Measurements from ENCODE around the gene PTRH1.

Gene PTRH1

DNA sequence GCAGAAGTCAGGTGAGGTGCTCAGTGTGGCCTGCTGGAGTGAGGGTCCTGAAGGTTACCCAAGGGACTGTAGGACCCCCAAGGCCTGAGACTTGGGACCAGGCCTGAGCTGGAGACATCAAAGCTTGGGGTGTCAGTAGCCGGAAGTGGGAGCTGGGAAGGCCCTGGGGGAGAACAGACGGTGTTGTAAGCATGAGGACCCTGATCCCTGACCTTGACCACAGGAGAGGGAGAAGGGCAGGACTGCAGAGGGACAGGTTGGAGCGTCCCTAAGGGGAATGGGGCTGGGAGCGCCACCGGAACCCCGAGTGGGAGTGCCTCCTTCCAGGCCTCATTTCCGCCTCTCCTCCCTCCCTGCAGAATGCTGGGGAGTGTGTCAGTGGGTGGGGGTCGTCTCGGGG is 949 bp upstream of the PTRH1 start:
- DNase-seq = no peak

DNA sequence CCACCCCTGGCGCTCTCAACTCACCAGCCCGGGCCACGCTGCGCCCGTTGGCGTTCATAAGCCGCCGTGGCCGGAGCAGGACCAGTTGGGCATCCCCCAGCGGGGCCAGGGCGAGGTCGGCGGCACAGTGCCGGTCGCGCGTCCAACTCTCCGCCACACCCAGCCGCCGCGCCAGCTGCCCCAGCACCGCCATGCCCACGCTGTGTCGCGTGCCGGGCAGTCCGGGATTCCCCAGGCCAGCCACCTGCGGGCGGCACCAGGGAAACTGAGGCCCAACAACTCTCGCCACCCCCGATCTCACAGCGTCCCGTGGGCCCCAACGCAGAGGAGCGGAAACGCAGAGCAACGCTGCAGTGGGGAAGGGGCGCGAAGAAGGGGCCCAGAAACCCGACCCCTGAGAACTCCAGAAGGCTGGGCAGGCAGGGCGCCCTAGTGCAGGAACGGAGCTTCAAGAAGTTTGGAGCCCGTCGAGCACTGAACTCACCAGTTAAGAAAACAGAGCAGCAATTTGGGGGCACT is 453 bp downstream of the PTRH1 start:
- DNase-seq = peak; percentile 23

DNA sequence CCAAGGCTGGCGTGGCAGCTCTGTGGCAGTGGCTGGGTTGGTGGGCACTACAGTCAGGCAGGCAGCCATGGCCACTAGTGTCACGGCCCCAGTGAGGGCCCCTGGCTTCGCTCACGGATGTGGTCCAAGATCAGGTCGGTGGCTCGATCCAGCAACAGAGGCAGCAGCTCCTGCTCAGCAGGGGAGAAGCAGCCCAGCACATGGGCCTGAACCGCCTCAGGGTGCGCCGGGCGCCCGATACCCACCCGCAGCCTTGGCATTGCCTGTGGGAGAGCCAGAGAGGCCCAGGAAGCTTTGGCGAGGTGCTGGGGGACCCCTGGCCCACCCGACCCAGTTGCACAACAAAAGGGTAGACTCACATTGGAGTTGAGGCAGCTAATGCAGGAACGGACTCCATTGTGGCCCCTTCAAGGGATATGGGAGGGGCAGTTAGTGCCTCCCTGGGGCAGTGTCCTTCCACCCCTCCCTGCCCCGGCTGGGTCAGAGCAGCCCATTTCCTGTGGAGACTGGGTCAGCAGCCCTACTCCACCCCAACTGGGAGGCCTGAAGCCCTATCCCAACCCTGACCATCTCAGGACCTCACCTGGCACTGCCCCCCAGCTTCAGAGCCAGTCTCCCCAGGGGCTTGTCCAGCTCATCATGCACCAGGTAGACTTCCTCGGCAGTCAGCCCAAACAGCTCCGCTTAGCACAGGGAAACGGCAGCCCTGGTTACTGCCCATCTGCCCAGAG is 1.3 kb downstream of the PTRH1 start:
- DNase-seq = no peak

DNA sequence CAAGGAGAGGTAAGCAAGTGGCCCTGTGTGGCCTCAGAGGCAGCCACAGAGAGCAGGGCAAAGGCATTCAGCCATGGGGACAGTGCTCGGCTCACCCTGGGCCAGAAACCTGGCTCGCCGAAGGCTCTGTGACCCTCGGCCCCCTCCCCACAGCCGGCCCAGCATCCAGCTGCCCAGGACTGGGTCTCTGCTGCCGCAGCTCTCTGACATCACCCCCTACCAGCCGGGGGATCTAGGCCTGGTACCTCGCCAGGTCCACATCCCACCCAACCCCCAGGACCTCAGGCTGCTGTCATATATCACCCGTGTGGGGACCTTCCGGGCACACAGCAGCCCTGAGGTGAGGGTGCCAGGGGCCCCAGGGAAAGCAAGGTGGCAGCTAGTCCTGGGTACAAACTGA is 2.6 kb downstream of the PTRH1 start:
- no peak for DNase-seq

DNA sequence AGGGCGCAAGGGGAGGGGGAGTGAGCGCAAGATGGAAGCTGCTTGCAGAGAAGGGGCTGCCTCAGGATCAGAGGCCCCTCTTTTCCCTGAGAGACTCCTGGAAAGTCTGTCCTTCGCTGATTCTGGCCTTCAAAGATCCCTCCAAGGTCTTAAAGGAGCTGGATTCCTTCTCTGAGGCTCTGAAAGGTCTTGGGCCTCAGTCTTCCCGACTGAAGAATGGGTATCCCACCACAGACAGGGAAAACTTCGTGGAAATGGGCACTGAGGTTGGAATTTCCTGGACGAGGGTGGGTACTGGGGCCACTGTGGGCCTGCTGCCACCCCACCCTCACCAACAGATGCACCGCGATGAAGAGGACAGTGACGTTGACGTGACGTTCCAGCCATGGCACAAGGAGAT is 3.1 kb downstream of the PTRH1 start:
- DNase-seq = no peak

DNA sequence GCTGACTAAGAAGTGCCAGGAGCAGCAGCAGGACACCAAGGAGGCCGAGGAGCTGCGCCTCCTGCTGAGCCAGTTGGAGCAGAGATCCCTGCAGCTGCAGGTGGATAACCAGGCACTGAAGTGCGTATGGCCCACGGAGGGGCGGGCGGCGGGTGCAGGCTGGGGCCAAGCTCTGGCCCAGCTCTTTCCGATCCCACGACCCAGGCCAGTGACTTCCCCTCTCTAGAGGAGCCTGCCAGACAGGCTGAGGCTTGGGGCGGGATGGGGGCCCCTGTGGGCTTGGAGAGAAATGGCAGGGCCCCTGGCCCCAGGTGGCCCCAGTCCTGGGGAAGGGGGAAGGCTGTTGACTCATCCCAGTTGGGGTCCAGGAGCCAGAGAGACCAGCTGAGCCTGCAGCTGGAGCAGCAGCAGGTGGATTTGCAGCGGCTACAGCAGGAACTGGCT is 3.6 kb downstream of the PTRH1 start:
- no peak for DNase-seq

DNA sequence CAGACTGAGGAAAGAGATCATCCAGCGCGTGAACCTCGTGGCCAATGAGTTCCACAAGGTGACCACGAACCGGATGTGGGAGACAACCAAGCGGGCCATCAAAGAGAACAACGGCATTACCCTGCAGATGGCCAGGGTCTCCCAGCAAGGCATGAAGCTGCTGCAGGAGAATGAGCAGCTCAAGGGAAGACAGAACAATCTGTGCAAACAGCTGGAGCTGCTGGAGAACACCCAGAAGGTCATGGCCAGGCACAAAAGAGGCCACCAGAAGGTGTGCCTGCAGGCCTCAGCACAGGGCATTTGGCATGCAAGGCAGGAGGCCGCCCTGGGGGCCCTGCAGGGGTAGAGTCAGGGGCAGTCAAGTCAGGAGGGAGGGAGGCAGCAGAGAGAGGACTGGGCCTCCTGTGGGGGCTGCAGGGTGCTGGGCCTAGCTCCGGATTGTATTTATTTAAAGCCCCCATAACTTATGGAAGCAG is 4.2 kb downstream of the PTRH1 start:
- no peak for DNase-seq

DNA sequence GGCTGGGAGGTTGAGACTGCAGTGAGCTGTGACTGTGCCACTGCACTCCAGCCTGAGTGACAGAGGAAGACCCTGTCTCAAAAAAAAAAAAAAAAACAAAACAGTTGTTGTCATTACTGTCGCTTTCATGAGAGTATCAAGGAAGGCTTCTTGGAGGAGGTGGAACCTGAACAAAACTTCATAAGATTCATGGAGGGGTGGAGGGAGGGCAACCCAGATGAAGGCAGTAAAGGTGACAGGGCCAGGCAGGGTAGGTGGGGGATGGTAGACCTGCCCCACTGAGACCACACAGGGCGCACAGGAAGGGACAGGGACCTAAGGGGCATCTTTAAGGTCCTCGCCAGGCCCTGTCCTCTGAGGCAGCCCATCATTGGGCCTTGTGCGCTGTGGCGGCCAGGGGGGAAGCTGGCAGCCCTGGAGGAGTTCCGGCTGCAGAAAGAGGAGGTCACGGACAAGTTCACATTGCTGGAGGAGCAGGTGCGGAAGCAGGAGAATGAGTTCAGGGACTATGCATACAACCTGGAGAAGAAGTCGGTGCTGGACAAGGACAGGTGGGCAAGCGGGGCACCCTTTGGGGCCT is 5.2 kb downstream of the PTRH1 start:
- DNase-seq = no peak

DNA sequence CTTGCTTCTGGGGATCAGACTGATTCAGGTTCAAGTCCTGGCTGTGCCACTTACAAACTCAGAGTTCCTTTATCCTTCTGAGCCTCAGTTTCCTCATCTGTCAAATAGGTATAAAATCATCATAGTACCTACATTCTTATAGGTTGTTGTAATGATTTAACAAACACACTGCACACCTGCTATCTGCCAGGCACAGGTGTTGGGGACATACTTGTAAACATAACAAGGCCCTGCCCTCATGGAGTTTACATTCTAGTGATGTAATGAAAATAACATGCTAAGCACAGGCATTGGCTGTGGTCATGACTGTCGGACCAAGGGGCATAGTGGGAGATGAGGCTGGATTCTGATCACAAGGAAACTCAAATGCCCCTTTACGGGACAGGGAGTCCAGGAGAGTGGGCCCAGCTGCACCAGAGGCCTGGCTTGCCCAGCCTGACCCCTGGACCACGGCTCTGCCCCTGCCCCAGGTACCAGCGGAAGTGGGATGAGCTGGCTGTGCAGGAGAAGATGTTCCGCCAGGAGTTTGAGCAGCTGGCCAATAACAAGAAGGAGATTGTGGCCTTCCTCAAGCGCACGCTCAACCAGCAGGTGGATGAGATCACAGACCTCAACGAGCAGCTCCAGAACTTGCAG is 6.4 kb downstream of the PTRH1 start:
- no peak for DNase-seq

DNA sequence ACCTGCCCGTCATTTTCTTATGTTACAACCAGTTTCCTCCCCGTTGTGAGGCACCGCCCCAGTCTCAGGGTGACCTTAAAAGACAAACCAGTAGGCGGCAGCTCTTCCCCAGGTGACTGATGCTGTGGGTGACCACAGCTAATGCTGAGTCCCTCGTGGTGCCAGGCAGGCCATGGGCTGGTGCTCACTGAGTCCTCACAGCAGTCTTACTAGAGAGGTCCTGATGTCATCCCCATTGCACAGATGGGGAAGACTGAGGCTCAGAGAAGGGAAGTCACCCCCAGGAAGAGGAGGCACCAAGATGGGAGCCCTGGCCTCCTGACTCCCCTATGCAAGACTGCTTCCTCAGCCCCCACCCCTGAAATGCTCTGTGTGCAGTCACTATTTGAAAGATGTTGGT is 7.7 kb downstream of the PTRH1 start:
- no peak for DNase-seq

DNA sequence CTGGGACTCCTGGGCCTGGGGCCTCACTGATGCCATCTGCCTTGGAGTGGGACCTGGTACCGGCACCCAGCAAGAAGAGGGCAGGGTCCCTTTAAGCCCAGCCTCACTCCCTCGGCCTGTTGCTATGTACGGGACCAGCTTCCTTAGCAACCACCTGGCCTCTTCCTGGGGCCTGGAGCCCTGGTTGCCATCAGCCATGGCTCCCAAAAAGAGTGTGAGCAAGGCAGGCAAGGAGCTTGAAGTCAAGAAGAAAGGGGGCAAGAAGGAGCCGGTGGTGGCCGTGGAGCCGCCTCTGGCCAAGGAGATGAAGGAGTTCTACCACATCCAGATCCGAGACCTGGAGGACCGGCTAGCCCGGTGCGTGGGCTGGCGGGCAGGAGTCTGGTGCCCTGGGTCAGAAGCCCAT is 8.6 kb downstream of the PTRH1 start, which contains the start of gene CFAP157:
Gene CFAP157, plus strand, starts transcription at position 153 of the 406 bp plus-strand sequence. Its CDS starts 44 bp downstream, at position 197.
- peak; percentile 19 for DNase-seq

DNA sequence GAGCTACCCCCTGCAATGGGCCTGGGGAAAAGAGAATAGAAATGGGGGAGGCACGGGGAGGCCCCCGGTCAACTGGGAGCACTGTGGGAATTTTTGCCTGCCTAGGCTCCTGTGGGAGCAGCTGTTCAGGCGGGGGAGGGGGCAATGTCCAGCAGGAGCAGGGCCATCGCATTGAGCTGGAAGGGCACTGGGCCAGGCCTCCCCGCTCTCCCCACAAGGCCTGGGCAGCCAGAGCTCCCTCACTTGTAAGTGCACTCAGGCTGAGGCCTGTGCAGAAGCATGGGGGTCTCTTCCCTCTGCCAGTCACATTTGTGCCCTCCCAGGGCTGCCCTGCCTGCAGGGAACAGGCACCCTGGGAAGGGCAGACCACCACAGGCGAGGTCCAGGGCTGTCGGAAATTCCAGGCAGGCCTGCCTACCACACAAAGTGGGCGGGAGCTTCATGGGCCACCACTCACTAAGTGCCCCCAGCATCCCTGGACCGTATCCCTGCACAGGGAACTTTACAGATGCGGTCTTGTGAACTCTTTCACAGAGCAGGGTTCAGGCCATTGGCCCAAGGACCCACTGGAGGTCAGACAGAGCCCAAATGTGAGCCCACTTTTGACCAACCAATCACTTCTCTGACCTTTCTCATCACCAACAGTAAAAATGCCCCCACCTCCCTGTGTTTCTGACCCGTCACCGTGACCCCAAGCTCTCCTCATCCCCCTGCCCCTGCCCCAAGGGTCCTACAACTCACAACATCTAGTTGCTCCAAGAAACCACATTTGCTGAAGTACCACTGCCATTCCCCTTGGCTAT is 9.7 kb downstream of the PTRH1 start:
- DNase-seq = no peak

DNA sequence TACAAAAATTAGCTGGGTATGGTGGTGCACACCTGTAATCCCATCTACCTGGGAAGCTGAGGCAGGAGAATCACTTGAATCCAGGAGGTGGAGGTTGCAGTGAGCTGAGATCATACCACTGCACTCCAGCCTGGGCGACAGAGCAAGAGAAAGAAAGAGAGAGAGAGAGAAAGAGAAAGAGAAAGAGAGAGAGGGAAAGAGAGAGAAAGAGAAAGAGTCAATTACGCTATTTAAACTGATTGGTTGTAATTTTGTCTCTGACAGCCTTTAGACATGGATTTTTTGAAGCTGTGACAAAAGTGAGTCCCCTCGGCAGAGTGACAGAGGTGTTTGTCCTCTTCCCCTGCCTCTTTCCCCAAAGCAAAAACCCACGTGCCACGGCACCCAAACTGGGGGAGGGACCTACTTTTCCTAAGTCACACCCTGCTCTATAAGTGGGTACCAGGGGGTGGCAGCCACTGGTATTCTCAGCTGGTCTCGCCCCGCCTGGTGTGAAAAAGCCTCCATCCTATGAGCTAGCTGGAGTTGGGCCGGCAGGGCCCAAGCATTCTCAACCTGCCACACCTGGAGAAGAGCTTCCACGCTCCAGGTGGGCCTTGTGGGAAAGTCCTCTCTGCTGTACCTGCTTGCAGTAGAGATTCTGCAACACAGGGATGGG is 12.0 kb downstream of the PTRH1 start:
- no peak for DNase-seq

DNA sequence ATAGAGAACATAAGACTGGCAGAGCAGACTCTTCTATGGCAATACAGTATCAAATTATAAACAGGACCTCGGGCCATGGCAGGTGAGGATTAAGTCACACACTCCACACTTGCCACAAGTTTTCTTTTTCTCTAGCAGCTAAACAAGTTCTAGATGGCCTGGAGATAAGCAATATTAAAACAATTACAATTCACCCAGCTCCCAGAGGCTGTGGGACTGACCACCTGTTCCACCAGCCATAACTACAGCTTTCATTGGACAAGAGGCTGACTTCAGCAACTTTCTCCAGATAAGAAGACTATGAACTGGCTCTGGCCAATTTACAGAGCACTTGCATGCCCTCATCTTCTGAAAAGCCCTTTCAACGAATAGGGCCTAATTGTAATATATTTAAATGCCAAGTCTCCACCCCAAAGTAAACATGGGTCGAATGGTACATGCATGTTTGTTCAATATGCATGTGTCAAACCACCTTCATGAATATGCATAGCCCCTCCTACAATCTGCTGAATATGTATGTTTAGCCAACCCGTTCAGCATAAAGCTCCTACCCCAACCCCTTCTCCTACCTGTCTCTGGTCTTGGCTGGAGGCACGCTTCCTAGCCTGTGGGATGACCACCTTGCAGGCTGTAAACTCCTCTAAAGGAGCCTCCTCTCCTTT is 14.7 kb downstream of the PTRH1 start:
- no peak for DNase-seq

DNA sequence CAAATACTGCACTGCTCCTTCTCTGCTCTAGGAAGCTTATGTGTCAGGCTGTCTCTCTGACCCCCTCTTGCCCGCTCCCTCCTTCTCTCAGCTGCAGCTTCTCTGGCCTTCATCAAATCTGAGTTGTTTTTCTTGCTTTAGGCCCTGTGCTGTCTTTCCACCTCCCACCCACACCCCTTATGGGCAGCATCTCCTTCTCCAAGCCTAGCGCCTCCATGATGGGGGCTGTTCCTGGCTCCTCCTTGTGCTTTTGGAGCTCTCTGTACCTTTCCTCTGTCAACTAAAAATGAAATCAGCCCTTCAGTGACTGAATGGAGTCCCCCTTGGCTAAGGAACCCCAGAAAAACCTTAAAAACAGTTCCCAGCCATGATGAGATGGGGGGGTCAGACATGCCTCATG is 15.3 kb downstream of the PTRH1 start:
- no peak for DNase-seq

DNA sequence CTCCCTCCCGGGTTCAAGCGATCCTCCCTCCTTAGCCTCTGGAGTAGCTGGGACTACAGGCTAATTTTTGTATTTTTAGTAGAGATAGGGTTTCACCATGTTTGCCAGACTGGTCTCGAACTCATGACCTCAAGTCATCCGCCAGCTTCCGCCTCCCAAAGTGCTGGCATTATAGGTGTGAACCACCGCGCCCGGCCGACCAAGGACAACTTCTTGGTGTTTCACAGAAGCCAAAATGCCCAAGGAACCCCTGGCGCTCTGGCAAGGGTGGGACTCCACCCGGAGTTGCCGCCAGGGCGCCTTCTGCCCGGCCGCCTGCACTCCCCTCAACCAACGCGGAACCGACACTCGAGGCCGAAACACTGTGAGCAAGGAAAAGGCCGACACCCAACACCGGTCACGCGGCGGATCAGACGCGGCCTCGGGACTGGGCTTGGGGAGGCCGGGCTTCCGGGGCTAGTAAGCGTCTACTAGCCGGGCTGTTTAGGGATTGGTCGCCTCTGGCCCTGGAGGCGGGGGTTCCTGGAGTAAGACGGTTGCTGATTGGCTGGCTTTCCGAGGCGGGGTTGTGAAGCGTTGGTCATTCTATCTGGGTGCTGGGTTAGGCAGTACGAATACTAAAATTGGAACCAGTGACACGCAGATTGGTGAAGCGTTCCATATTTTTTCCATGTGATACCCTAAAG is 16.3 kb downstream of the PTRH1 start:
- DNase-seq = peak; percentile 97

DNA sequence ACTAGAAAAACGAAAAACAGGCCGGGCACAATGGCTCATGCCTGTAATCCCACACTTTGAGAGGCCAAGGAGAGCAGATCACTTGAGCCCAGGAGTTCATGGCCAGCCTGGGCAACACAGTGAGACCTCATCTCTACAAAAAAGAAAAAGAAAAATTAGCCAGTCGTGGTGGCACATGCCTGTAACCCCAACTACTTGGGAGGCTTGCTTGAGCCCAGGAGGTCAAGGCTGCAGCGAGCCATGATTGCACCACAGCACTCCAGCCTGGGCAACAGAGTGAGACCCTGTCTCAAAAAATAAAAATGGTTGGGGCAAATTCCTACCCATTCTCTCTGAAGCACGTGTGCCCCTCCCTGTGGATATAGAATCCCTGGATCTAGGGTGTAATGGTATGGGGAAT is 17.1 kb downstream of the PTRH1 start:
- DNase-seq = no peak

DNA sequence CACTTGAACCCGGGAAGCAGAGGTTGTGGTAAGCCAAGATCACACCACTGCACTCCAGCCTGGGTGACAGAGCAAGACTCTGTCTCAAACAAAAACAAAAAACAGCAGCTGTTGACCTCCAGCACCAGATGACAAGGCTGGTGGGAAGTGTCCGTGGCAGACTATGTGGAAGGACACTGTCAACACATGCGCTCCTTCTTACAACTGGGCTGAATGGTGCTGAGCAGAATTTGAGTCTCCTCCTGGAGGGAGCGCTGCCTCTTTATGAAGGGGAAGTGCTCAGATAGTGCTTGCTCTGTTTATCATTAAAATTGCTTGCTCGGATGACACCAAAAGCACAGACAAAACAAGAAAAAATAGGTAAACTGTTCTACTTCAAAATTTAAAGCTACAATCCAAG is 17.9 kb downstream of the PTRH1 start:
- no peak for DNase-seq

DNA sequence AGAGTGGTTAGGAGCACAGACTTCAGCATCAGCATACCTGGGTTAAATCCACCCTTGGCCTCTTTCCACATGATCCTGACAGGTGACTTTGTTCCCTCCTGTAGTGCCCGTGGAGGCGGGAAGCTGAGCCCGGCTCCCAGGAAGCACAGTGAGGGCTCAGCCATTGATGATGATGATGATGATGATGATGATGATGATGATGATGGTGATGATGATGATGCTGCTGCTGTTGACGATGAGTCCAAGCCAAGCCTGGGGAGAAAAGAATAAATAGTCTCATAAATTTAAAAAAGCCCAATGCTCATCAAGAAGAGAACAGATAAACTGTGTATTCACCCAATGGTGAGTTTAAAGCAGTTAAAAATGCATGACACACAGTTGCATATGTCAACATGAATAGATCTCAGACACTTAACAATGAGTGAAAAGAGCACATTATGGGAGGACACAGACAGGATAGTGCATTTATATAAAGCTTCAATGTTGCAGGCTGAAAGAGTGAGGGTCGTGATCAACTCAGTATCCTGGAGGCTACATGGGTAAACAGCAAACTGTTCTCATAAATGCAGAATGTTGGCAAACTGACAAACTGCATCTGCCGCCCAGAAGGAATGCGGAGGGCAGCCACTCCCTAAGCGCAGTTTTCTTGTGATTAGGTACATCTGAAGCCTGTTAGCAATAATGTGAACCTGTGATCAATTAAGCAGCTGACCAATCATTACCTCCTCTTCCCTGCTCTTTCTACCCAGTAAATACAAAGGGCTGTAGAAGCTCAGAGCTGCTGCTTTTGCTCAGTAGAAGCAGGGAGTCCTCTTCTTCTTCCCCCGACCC is 20.4 kb downstream of the PTRH1 start:
- DNase-seq = peak; percentile 55

DNA sequence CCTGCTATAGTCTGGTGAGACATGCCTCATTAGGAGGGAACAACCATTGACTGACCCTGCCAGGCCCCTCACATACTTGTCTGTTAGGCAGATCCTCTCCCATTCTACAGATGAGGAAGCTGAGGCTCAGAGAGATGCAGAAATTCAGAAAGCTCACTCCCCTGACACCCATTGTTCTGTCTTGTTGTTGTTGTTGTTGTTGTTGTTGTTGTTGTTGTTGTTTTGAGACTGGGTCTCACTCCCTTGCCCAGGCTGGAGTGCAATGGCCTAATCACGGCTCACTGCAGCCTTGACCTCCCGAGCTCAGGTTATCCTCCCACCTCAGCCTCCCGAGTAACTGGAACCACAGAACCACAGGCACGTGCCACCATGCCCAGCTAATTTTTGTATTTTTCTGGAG is 21.8 kb downstream of the PTRH1 start:
- no peak for DNase-seq

Measured in EL (cell line).